Activated B cell treated with CpG ODN at 0.5 μM for 24 hours (primary cell): ENCODE data around the gene EBP. TPM values are rescaled to one million over a fixed set of nuclear protein-coding genes. Genes with fewer than 3 reads are reported as not detected.

Experiments
- ATAC-seq: fragments of 200-7000 bp; cut with Tn5 transposase; one replicate; pipeline ENCODE4 v1.10.0; 2021; ENCODE audit warnings: low read depth, mild to moderate bottlenecking, moderate library complexity
- CTCF ChIA-PET: fragments of 350-600 bp; sonication (Branson Sonifier 250); formaldehyde crosslinking; loops from one replicate; lab custom pipeline; 2021; ENCODE audit warnings: antibody characterized with exemption; lab: Charles Lee
- POLR2A ChIA-PET: fragments of 350-600 bp; sonication (Branson Sonifier 250); formaldehyde crosslinking; loops from one replicate; lab custom pipeline; 2021; ENCODE audit warnings: antibody characterized with exemption; lab: Charles Lee
- DNase-seq: peaks from one replicate; pipeline ENCODE4 v3.0.0; 2022
- H3K27ac Mint-ChIP-seq: one replicate; pipeline ENCODE4 v1.8.0; 2020; ENCODE audit warnings: mixed read lengths
- H3K27me3 Mint-ChIP-seq: one replicate; pipeline ENCODE4 v1.8.0; 2021; ENCODE audit warnings: mixed read lengths
- H3K36me3 Mint-ChIP-seq: one replicate; pipeline ENCODE4 v1.8.0; 2021; ENCODE audit warnings: low read depth, mixed read lengths
- H3K4me1 Mint-ChIP-seq: one replicate; pipeline ENCODE4 v1.8.0; 2021; ENCODE audit warnings: mixed read lengths
- H3K4me3 Mint-ChIP-seq: one replicate; pipeline ENCODE4 v1.8.0; 2020; ENCODE audit warnings: mild to moderate bottlenecking, mixed read lengths
- H3K9me3 Mint-ChIP-seq: one replicate; pipeline ENCODE4 v1.8.0; 2020; ENCODE audit warnings: mixed read lengths
- CTCF ChIP-seq: fragments of 200-600 bp; IDR thresholded peaks from one replicate; pipeline ENCODE4 v1.8.0; 2022; ENCODE audit warnings: antibody characterized with exemption, mild to moderate bottlenecking
- intact Hi-C: fragments of 100-400 bp; cut with micrococcal nuclease; formaldehyde crosslinking; loops from one replicate; pipeline ENCODE4 v1.15.1; 2024
- total RNA-seq: library from RNA; stranded (reverse); gene quantifications from 2 replicates; pipeline ENCODE4 v1.2.3, GENCODE V29; 2022

The EBP gene
- total RNA-seq, 1 donor from 2014 or later: 72.4 TPM

- H3K36me3 Mint-ChIP-seq: peaks cover 42% of the 10 kb centered on the region
- DNase-seq (no peak), ATAC-seq (no peak)
- peak overlapping the region; percentile 100 for H3K27ac Mint-ChIP-seq
- peaks cover 24% of the 10 kb centered on the region for H3K4me1 Mint-ChIP-seq
- no peak for TF ChIP-seq CTCF
- H3K4me3 Mint-ChIP-seq: peak overlapping the region; percentile 99
- intact Hi-C loops: loop anchor here (1.0 to 10.0 kb wide), 10 partner anchors 24 to 922 kb away; partner anchors contain the start of genes HDAC6, PORCN, SUV39H1 and TBC1D25
- ChIA-PET POLR2A (interaction anchor here (0.7 to 3.0 kb wide), 20 partner anchors 20 to 923 kb away, joined by 3 to 45 read pairs (median 5); partner anchors contain the start of genes EBP, ELK1, HDAC6 and OTUD5), CTCF (interaction anchor here (1.2 kb wide), 1 partner anchor 34 kb away, joined by 3 read pairs; the partner anchor contains the start of gene TBC1D25)
- no peaks in the 10 kb centered on the region for H3K27me3 Mint-ChIP-seq
- H3K9me3 Mint-ChIP-seq: no peaks in the 10 kb centered on the region
Observed at GRCh38 chrX:48573690-48574269, 52.2 kb downstream of the EBP start.

GRCh38 chrX:48574270-48575266 is 53.0 kb downstream of the EBP start, which contains the start of gene RBM3:
Gene RBM3 (plus strand): TSS chrX:48574484. CDS start chrX:48575181, 697 bp downstream.
- POLR2A ChIA-PET: interaction anchor here (0.7 to 3.0 kb wide), 20 partner anchors 19 to 924 kb away, joined by 3 to 45 read pairs (median 5); partner anchors contain the start of genes EBP, ELK1, HDAC6 and OTUD5
- intact Hi-C loops: loop anchor here (1.0 to 10.0 kb wide), 10 partner anchors 23 to 923 kb away; partner anchors contain the start of genes HDAC6, PORCN, SUV39H1 and TBC1D25
- CTCF ChIA-PET: interaction anchor here (1.2 kb wide), 1 partner anchor 35 kb away, joined by 3 read pairs; the partner anchor contains the start of gene TBC1D25
- Mint-ChIP-seq H3K4me3 (peak within 1 kb of the TSS; percentile 99), H3K9me3 (no peaks in the 10 kb centered on the region), H3K36me3 (peaks cover 49% of the 10 kb centered on the region), H3K27me3 (no peaks in the 10 kb centered on the region), H3K27ac (peak within 1 kb of the TSS; percentile 100), H3K4me1 (peaks cover 26% of the 10 kb centered on the region)
- DNase-seq (peak; percentile 74), ATAC-seq (peak; percentile 94)
- no peak for TF ChIP-seq CTCF

- peak overlapping the region; percentile 99 for H3K4me3 Mint-ChIP-seq
- POLR2A ChIA-PET: interaction anchor here (1.7 to 3.0 kb wide), 4 partner anchors 21 to 322 kb away, joined by 6 to 45 read pairs (median 10); partner anchors contain the start of genes PQBP1, TBC1D25, TIMM17B and WDR13
- H3K4me1 Mint-ChIP-seq: peaks cover 26% of the 10 kb centered on the region
- peak overlapping the region; percentile 100 for H3K27ac Mint-ChIP-seq
- intact Hi-C loops: loop anchor here (2.0 to 10.0 kb wide), 5 partner anchors 67 to 741 kb away; partner anchors contain the start of genes HDAC6, PORCN, SUV39H1 and ZNF81
- DNase-seq (no peak), ATAC-seq (no peak)
- peaks cover 54% of the 10 kb centered on the region for H3K36me3 Mint-ChIP-seq
- H3K27me3 Mint-ChIP-seq: no peaks in the 10 kb centered on the region
- CTCF ChIA-PET: no interaction called here
- no peaks in the 10 kb centered on the region for H3K9me3 Mint-ChIP-seq
- TF ChIP-seq CTCF: no peak
Observed at GRCh38 chrX:48575642-48576041, 54.0 kb downstream of the EBP start.

- H3K27ac Mint-ChIP-seq: peak overlapping the region; percentile 100
- intact Hi-C loops: loop anchor here (10.0 kb wide), 2 partner anchors 359 to 741 kb away; partner anchors contain the start of gene ZNF81
Observed at GRCh38 chrX:48576108-48576507, 54.5 kb downstream of the EBP start.

More at GRCh38 chrX:48576108-48576507, 54.5 kb downstream of the EBP start:
- DNase-seq (no peak), ATAC-seq (no peak)
- ChIA-PET POLR2A (no interaction called here), CTCF (no interaction called here)
- Mint-ChIP-seq H3K36me3 (peaks cover 54% of the 10 kb centered on the region), H3K4me1 (peaks cover 26% of the 10 kb centered on the region), H3K27me3 (no peaks in the 10 kb centered on the region), H3K9me3 (no peaks in the 10 kb centered on the region), H3K4me3 (peak overlapping the region; percentile 99)
- no peak for TF ChIP-seq CTCF

Other genes with a start within 250 kb of the EBP start
- not detected in 2 replicates for gene SSX3, start 165.1 kb upstream of the EBP start, total RNA-seq
- gene SSX4, start 138.3 kb upstream of the EBP start, total RNA-seq: not detected in 2 replicates
- not detected in 2 replicates for gene SSX4B, start 109.8 kb upstream of the EBP start, total RNA-seq
- 23.5 and 28.9 TPM in 2 replicates for gene SLC38A5, start 51.5 kb upstream of the EBP start, total RNA-seq
- gene FTSJ1, start 45.6 kb upstream of the EBP start, total RNA-seq: 39.9 and 44.5 TPM in 2 replicates
- 7.8 and 9.8 TPM in 2 replicates for gene PORCN, start 12.8 kb upstream of the EBP start, total RNA-seq
- gene TBC1D25, start 17.9 kb downstream of the EBP start, total RNA-seq: 16.4 and 19.4 TPM in 2 replicates
- 381 and 394 TPM in 2 replicates for gene RBM3, start 52.7 kb downstream of the EBP start, total RNA-seq
- 73.4 and 75.8 TPM in 2 replicates for gene WDR13, start 75.7 kb downstream of the EBP start, total RNA-seq
- gene WAS, start 162.0 kb downstream of the EBP start, total RNA-seq: 101 and 102 TPM in 2 replicates
- 9.1 and 10.8 TPM in 2 replicates for gene SUV39H1, start 174.9 kb downstream of the EBP start, total RNA-seq
- gene GLOD5, start 239.9 kb downstream of the EBP start, total RNA-seq: not detected in 2 replicates